Measurements from ENCODE around the gene PROSER2.
"Not testable (repeated sequence)": the region's sequence is repeated elsewhere in the genome, so short reads cannot be mapped to it uniquely, and the experiment has no call there.

Gene PROSER2

GRCh38 chr10:11886851-11887250 lies 63.7 kb downstream of the PROSER2 start:
- no peak for DNase-seq

GRCh38 chr10:11887381-11888227 lies 64.4 kb downstream of the PROSER2 start:
- DNase-seq: no peak

- not testable (repeated sequence) for DNase-seq
Measured at GRCh38 chr10:11889263-11889662, 66.1 kb downstream of the PROSER2 start.

- no peak for DNase-seq
Measured at GRCh38 chr10:11891776-11892486, 68.8 kb downstream of the PROSER2 start.

GRCh38 chr10:11893749-11894278 lies 70.7 kb downstream of the PROSER2 start:
- DNase-seq: no peak

GRCh38 chr10:11894381-11895107 lies 71.4 kb downstream of the PROSER2 start:
- no peak for DNase-seq

GRCh38 chr10:11895108-11895466 lies 71.9 kb downstream of the PROSER2 start:
- no peak for DNase-seq

GRCh38 chr10:11895598-11895997 lies 72.4 kb downstream of the PROSER2 start:
- DNase-seq: no peak

- no peak for DNase-seq
Measured at GRCh38 chr10:11896549-11897200, 73.5 kb downstream of the PROSER2 start.

GRCh38 chr10:11898033-11898371 lies 74.8 kb downstream of the PROSER2 start:
- DNase-seq: no peak

GRCh38 chr10:11898372-11899066 lies 75.4 kb downstream of the PROSER2 start:
- DNase-seq: no peak

GRCh38 chr10:11899067-11899876 lies 76.1 kb downstream of the PROSER2 start:
- DNase-seq: no peak

- no peak for DNase-seq
Measured at GRCh38 chr10:11901036-11901301, 77.8 kb downstream of the PROSER2 start.

- DNase-seq: no peak
Measured at GRCh38 chr10:11901454-11901832, 78.3 kb downstream of the PROSER2 start.

GRCh38 chr10:11901833-11902475 lies 78.8 kb downstream of the PROSER2 start:
- no peak for DNase-seq

GRCh38 chr10:11902646-11903045 lies 79.5 kb downstream of the PROSER2 start:
- DNase-seq: no peak

GRCh38 chr10:11906714-11907113 lies 83.6 kb downstream of the PROSER2 start:
- DNase-seq: no peak

GRCh38 chr10:11907914-11908313 lies 84.8 kb downstream of the PROSER2 start:
- DNase-seq: no peak

- no peak for DNase-seq
Measured at GRCh38 chr10:11908536-11908935, 85.4 kb downstream of the PROSER2 start.

- DNase-seq: no peak
Measured at GRCh38 chr10:11908991-11909390, 85.8 kb downstream of the PROSER2 start.

- DNase-seq: no peak
Measured at GRCh38 chr10:11909618-11910017, 86.5 kb downstream of the PROSER2 start.

All from NCI-H187 treated with DMSO at 0.1 percent for 48 hours (cell line).